ENCODE measurements around the gene TMEM164. TPM values are rescaled to one million over a fixed set of nuclear protein-coding genes. Genes with fewer than 3 reads are reported as not detected.
"Not testable (repeated sequence)": the region's sequence is repeated elsewhere in the genome, so short reads cannot be mapped to it uniquely, and the experiment has no call there.

Gene TMEM164
- total RNA-seq, 1 donor from 2014 or later: 18.7 TPM

DNA sequence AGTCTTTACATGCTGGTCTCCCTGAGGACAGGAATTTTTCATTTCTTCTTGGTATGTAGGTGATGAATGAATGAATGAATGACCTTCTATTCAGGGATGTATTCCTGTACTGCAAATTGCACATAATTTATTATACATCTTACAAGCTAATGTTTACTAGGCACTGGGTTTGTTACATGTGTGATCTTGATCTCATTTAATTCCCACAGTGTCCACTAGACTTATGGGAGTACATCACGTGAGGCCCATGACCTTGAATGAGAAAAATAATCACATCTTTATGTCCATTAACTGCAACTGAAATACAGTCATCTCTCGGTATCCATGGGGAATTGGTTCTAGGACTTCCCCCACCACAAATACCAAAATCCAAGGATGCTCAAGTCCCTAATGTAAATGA lies 150.3 kb downstream of the TMEM164 start:
- no peak overlapping the region for H3K4me3 Mint-ChIP-seq (ENCODE audit: unreplicated experiment)
- H3K4me1 Mint-ChIP-seq (ENCODE audit: unreplicated experiment): peaks cover 10% of the 10 kb centered on the region
- H3K36me3 Mint-ChIP-seq (ENCODE audit: low read depth, unreplicated experiment): no peaks in the 10 kb centered on the region
- DNase-seq (ENCODE audit: low spot score): no peak
- peaks cover 1% of the 10 kb centered on the region for H3K27me3 Mint-ChIP-seq (ENCODE audit: unreplicated experiment)
- H3K9me3 Mint-ChIP-seq (ENCODE audit: unreplicated experiment): no peaks in the 10 kb centered on the region
- H3K27ac Mint-ChIP-seq (ENCODE audit: unreplicated experiment): no peak overlapping the region
- TF ChIP-seq, protein P1, sequence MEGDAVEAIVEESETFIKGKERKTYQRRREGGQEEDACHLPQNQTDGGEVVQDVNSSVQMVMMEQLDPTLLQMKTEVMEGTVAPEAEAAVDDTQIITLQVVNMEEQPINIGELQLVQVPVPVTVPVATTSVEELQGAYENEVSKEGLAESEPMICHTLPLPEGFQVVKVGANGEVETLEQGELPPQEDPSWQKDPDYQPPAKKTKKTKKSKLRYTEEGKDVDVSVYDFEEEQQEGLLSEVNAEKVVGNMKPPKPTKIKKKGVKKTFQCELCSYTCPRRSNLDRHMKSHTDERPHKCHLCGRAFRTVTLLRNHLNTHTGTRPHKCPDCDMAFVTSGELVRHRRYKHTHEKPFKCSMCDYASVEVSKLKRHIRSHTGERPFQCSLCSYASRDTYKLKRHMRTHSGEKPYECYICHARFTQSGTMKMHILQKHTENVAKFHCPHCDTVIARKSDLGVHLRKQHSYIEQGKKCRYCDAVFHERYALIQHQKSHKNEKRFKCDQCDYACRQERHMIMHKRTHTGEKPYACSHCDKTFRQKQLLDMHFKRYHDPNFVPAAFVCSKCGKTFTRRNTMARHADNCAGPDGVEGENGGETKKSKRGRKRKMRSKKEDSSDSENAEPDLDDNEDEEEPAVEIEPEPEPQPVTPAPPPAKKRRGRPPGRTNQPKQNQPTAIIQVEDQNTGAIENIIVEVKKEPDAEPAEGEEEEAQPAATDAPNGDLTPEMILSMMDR (IDR thresholded peaks at IDR 0.05; ENCODE audit: unreplicated experiment): no peak

DNA sequence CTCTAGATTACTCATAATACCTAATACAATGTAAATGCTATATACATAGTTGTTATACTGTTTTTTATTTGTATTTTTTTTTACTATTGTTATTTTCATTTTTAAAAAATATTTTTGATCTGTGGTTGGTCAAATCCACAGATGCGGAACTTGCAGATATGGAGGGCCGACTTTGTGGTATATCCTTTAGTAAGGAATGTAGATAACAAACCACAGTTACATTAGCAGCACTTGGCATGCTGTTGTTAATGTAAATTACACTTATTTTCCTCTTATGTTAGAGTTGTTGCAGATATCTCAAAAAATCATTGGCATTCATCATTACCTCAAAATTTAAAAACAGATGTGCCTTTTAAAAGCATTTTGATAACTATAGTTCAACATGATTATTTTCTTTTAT lies 151.0 kb downstream of the TMEM164 start:
- H3K27me3 Mint-ChIP-seq (ENCODE audit: unreplicated experiment): peaks cover 1% of the 10 kb centered on the region
- no peaks in the 10 kb centered on the region for H3K36me3 Mint-ChIP-seq (ENCODE audit: low read depth, unreplicated experiment)
- no peak overlapping the region for H3K4me3 Mint-ChIP-seq (ENCODE audit: unreplicated experiment)
- H3K27ac Mint-ChIP-seq (ENCODE audit: unreplicated experiment): no peak overlapping the region
- no peaks in the 10 kb centered on the region for H3K9me3 Mint-ChIP-seq (ENCODE audit: unreplicated experiment)
- DNase-seq (ENCODE audit: low spot score): no peak
- H3K4me1 Mint-ChIP-seq (ENCODE audit: unreplicated experiment): peaks cover 10% of the 10 kb centered on the region
- TF ChIP-seq, protein P1 (IDR thresholded peaks at IDR 0.05; ENCODE audit: unreplicated experiment): no peak

DNA sequence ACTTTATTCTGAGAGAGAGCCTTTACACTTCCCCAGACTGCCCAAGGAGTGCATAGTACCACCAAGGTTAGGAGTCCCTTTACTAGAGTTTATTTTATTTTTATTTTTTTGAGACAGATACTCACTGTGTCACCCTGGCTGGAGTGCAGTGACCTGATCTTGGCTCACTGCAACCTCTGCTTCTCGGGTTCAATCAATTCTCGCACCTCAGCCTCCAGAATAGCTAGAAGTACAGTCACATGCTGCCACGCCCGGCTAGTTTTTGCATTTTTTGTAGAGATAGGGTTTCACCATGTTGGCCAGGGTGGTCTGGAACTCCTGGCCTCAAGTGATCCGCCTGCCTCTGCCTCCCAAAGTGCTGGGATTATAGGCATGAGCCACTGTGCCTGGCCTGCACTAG lies 151.4 kb downstream of the TMEM164 start:
- H3K4me3 Mint-ChIP-seq (ENCODE audit: unreplicated experiment); H3K27me3 Mint-ChIP-seq (ENCODE audit: unreplicated experiment); H3K4me1 Mint-ChIP-seq (ENCODE audit: unreplicated experiment); H3K9me3 Mint-ChIP-seq (ENCODE audit: unreplicated experiment); DNase-seq (ENCODE audit: low spot score); H3K36me3 Mint-ChIP-seq (ENCODE audit: low read depth, unreplicated experiment); H3K27ac Mint-ChIP-seq (ENCODE audit: unreplicated experiment): not testable (repeated sequence)

DNA sequence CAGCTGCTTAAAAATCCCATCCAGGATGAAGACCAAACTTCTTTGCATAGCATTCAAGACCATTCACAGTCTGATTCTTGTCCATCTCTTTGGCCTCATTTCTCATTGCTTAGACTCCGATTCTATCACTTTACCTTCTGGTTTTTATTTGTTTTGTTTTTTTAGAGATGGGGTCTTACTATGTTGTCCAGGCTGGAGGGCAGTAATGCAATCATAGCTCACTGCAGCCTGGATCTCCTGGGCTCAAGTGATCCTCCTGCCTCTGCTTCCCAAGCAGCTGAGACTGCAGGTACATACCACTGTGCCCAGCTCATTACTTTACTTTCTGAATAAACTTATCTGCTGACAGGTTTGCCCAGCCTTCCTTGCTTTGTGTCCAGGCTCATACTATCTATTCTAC lies 152.8 kb downstream of the TMEM164 start:
- DNase-seq (ENCODE audit: low spot score): no peak
- no peaks in the 10 kb centered on the region for H3K9me3 Mint-ChIP-seq (ENCODE audit: unreplicated experiment)

DNA sequence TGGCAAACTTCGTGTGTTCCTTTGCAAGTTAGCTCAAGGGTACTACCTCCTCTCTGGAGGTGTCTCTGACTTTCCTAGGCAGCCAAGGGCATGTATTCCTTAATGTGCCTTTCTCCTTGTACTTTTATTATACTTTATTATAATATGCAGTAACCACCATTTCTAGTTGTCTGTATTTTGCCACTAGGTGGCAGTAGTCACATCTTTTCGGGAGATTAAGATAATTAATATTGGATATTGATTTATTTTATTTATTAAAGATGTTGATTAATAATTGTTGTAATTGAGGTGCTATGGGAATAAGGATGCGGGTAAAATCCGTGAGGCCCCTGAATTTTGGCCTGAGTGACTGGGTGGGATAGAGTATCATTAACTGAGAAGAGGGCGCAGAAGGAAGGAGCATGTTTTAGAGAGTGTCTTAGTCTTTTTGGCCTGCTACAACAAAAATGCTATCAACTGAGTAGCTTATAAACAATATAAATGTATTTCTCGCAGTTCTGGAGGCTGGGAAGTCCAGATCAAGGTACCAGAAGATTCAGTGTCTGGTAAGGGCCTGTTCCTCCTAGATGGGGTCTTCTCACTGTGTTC lies 153.3 kb downstream of the TMEM164 start:
- DNase-seq (ENCODE audit: low spot score): no peak
- H3K27me3 Mint-ChIP-seq (ENCODE audit: unreplicated experiment): peaks cover 1% of the 10 kb centered on the region

More for the DNA sequence above, 152.8 kb downstream of the TMEM164 start:
- Mint-ChIP-seq H3K27ac (ENCODE audit: unreplicated experiment) (peak overlapping the region; percentile 87), H3K4me1 (ENCODE audit: unreplicated experiment) (peaks cover 10% of the 10 kb centered on the region), H3K36me3 (ENCODE audit: low read depth, unreplicated experiment) (no peaks in the 10 kb centered on the region), H3K27me3 (ENCODE audit: unreplicated experiment) (peaks cover 1% of the 10 kb centered on the region), H3K4me3 (ENCODE audit: unreplicated experiment) (no peak overlapping the region)
- TF ChIP-seq, protein P1 (IDR thresholded peaks at IDR 0.05; ENCODE audit: unreplicated experiment): no peak

More for the DNA sequence above, 153.3 kb downstream of the TMEM164 start:
- Mint-ChIP-seq H3K4me3 (ENCODE audit: unreplicated experiment) (no peak overlapping the region), H3K9me3 (ENCODE audit: unreplicated experiment) (no peaks in the 10 kb centered on the region), H3K36me3 (ENCODE audit: low read depth, unreplicated experiment) (no peaks in the 10 kb centered on the region), H3K27ac (ENCODE audit: unreplicated experiment) (no peak overlapping the region), H3K4me1 (ENCODE audit: unreplicated experiment) (peaks cover 10% of the 10 kb centered on the region)
- TF ChIP-seq, protein P1 (IDR thresholded peaks at IDR 0.05; ENCODE audit: unreplicated experiment): peak; percentile 48
